ENCODE measurements around the gene SLC25A15.

GRCh38 chr13:40780822-40781401 is 8.5 kb upstream of the SLC25A15 start:
- no peak for TF ChIP-seq RARB (CRISPR knock-in tag; IDR thresholded peaks at IDR 0.05)
- TF ChIP-seq BACH2 (CRISPR knock-in tag; IDR thresholded peaks at IDR 0.05; ENCODE audit: borderline replicate concordance): no peak

All from SK-N-SH treated with all-trans-retinoic acid at 6 μM for 48 hours (cell line).